Endothelial cell of umbilical vein (primary cell): ENCODE data around the gene FAM3A.

Experiments used
- CTCF ChIP-seq, 2 donors: IDR thresholded peaks; 1 replicate in 1 of 2; 2 replicates in 1 of 2; pipeline ENCODE4 v1.5.1; 2011; ENCODE audit warnings: low read length in 2 of 2, mild to moderate bottlenecking in 2 of 2, moderate library complexity in 2 of 2, control low read depth in 1 of 2, inconsistent platforms in 1 of 2, low read depth in 1 of 2; ENCODE audit not compliant: insufficient read depth in 1 of 2; ENCODE audit errors: extremely low read depth in 1 of 2
- EZH2 ChIP-seq: IDR thresholded peaks from 2 replicates; pipeline ENCODE4 v1.6.1; 2012; ENCODE audit warnings: borderline replicate concordance, low read depth, mild to moderate bottlenecking, moderate library complexity, low read length, inconsistent platforms; ENCODE audit not compliant: severe bottlenecking
- JUN ChIP-seq: IDR thresholded peaks from 2 replicates; pipeline ENCODE4 v1.6.1; 2011; ENCODE audit warnings: borderline replicate concordance, low read depth; ENCODE audit not compliant: insufficient read length, insufficient read depth
- MAX ChIP-seq: IDR thresholded peaks from 2 replicates; pipeline ENCODE4 v1.6.1; 2011; ENCODE audit not compliant: insufficient read depth, insufficient read length
- POLR2A ChIP-seq: IDR thresholded peaks from 2 replicates; pipeline ENCODE4 v1.6.1; 2012; ENCODE audit warnings: low read depth, mild to moderate bottlenecking, control low read depth, low read length
- POLR2AphosphoS5 ChIP-seq: IDR thresholded peaks from 2 replicates; pipeline ENCODE4 v1.6.1; 2012; ENCODE audit warnings: low read depth, mild to moderate bottlenecking, control low read depth, low read length, moderate library complexity; ENCODE audit not compliant: insufficient read depth

- TF ChIP-seq POLR2A (no peak), EZH2 (no peak), POLR2AphosphoS5 (no peak), MAX (no peak), CTCF (IDR thresholded peaks at IDR 0.05; ENCODE audit: extremely low read depth in 1 of 2, insufficient read depth in 1 of 2, low read depth in 1 of 2, low read length in 2 of 2) (no peak), JUN (no peak)
These were observed 26.0 kb downstream of the FAM3A start for GRCh38 chrX:154490021-154490413.
